Mucosa of descending colon (tissue), 3 donors: ENCODE results near the gene TP53I3. TPM values are rescaled to one million over a fixed set of nuclear protein-coding genes. Genes with fewer than 3 reads are reported as not detected.

Experiments used
- ATAC-seq: fragments of 200-7000 bp; cut with Tn5 transposase; one replicate; pipeline ENCODE4 v1.9.1; 2020; ENCODE audit warnings: mild to moderate bottlenecking, moderate library complexity
- DNase-seq, 3 donors: peaks; one replicate each; pipeline ENCODE4 v3.0.0-alpha.2; 2020
- H3K36me3 ChIP-seq: fragments of 200-600 bp; one replicate; pipeline ENCODE4 v1.8.0; 2021; ENCODE audit warnings: low read depth, mild to moderate bottlenecking
- H3K4me1 ChIP-seq: fragments of 200-600 bp; one replicate; pipeline ENCODE4 v1.8.0; 2021; ENCODE audit warnings: low read depth, mild to moderate bottlenecking
- H3K4me3 ChIP-seq: fragments of 200-600 bp; one replicate; pipeline ENCODE4 v1.8.0; 2021; ENCODE audit warnings: mild to moderate bottlenecking
- H3K9me3 ChIP-seq: fragments of 200-600 bp; one replicate; pipeline ENCODE4 v1.8.0; 2021; ENCODE audit warnings: mild to moderate bottlenecking
- intact Hi-C, 2 donors: fragments of 100-400 bp; cut with DNase I in 1 of 2; cut with micrococcal nuclease in 1 of 2; formaldehyde crosslinking; loops; one replicate each; pipeline versions ENCODE4 v1.11.0 to v1.11.1; 2022; cut with DNase I, micrococcal nuclease
- total RNA-seq, 3 donors: library from RNA; stranded (reverse); fragmentation: NEBNext Ultra II Directional in 2 of 3; extraction: Animal tissue kit (Norgen Biotek cat#: 25700) in 2 of 3; gene quantifications; one replicate each; pipeline versions ENCODE4 v1.2.1 to v1.2.4, GENCODE V29; 2021 to 2023
- TF ChIP-seq, protein P1 (sequence below): fragments of 200-600 bp; IDR thresholded peaks from one replicate; pipeline ENCODE4 v1.8.0; 2022; ENCODE audit warnings: antibody characterized with exemption, mild to moderate bottlenecking
- donor health status: DM: no; HTN: no; CAD: no; lungs with moderate emphysema.
- donor health status: DM: no; HTN: no; CAD: no.
- donor health status: DM: no; HTN: yes; CAD: no.

TP53I3 gene
- total RNA-seq, 3 donors from 2014 or later: 66.9 to 121 (median 96.7) TPM

DNA sequence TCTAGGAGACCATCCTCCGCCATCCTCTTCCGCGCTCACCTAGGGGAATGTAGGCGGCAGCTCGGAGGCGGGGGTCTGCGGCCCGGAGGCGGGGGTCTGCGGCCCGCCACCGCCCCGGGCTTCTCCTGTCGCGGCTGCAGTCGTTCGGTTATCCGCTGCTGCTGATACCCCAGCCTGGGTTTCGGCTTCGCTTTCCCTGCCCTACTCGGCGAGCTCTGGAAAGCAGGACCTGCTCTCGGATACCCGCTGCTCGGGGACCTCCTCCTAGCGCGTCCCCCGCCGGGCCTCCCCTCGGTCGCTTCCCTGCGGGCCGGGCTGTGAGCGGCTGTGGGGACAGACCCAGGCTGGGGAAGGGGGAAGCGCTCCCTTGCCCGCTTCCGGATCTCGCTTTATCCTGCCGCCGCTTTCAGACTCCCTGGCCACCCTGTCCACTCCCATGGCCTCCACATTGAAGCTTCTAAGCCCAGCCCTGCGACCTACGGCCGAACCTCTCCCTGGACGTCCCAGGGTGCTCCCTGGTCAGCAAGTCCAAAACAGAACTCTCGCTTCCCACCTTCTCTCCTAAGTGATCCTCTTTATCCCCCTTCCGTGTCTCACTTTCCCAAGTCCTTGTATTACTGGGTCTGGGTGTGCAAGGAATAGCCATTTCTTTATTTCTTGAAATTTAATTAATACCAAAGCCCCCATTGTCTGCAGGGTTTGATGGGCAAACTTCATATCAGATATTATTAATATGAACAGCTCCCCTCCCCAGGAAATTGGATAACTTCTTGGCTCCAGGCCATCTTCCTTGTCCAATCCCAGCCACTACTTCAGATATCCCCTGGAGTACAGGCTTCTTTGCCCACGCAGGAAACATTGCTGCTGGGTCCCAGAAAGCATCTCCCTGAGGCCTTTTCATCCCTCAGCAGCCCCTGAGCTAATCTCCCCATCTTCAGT is 34.3 kb downstream of the TP53I3 start:
- peak overlapping the region; percentile 17 for H3K4me3 ChIP-seq
- TF ChIP-seq, protein P1, sequence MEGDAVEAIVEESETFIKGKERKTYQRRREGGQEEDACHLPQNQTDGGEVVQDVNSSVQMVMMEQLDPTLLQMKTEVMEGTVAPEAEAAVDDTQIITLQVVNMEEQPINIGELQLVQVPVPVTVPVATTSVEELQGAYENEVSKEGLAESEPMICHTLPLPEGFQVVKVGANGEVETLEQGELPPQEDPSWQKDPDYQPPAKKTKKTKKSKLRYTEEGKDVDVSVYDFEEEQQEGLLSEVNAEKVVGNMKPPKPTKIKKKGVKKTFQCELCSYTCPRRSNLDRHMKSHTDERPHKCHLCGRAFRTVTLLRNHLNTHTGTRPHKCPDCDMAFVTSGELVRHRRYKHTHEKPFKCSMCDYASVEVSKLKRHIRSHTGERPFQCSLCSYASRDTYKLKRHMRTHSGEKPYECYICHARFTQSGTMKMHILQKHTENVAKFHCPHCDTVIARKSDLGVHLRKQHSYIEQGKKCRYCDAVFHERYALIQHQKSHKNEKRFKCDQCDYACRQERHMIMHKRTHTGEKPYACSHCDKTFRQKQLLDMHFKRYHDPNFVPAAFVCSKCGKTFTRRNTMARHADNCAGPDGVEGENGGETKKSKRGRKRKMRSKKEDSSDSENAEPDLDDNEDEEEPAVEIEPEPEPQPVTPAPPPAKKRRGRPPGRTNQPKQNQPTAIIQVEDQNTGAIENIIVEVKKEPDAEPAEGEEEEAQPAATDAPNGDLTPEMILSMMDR: no peak
- no peaks in the 10 kb centered on the region for H3K9me3 ChIP-seq
- intact Hi-C loops: no loop called here
- H3K4me1 ChIP-seq: peaks cover 6% of the 10 kb centered on the region
- ATAC-seq (no peak), DNase-seq (peak; percentile 23 to 58 (median 48))
- H3K36me3 ChIP-seq: no peaks in the 10 kb centered on the region

DNA sequence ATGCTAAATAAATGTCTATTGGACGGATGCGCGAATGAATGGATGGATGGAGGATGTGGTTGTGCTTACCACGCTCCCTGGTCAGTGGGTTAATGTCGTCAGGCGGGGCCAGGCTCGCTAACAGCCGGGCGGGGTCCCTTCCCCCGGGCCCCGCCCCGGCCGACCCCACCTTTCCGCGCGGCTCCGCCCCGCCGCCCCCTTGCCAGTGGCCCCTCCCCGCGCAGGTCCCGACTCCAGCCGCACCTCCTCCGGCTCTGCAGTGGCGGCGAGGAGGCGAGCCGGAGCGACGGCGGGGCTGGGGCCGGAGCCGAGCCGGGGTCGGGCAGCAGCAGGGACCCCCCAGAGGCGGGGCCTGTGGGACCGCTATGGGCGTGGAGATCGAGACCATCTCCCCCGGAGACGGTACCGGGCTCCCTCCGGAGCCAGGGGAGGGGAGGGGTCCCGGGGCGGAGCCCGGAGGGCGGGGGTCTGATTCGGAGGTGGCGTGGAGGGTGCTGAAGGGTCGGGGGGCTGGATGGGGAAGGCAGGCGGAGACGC is 35.1 kb downstream of the TP53I3 start, which contains the start of gene FKBP1B:
TSS of gene FKBP1B (plus strand) at position 257 of the 537 bp plus-strand sequence. CDS start at position 366, 109 bp downstream.
- Histone ChIP-seq H3K9me3 (no peaks in the 10 kb centered on the region), H3K4me3 (peak within 1 kb of the TSS; percentile 17), H3K4me1 (peaks cover 6% of the 10 kb centered on the region), H3K36me3 (no peaks in the 10 kb centered on the region)
- intact Hi-C loops: no loop called here
- ATAC-seq (peak; percentile 73), DNase-seq (peak; percentile 76 to 86 (median 80))
- TF ChIP-seq, protein P1: no peak

DNA sequence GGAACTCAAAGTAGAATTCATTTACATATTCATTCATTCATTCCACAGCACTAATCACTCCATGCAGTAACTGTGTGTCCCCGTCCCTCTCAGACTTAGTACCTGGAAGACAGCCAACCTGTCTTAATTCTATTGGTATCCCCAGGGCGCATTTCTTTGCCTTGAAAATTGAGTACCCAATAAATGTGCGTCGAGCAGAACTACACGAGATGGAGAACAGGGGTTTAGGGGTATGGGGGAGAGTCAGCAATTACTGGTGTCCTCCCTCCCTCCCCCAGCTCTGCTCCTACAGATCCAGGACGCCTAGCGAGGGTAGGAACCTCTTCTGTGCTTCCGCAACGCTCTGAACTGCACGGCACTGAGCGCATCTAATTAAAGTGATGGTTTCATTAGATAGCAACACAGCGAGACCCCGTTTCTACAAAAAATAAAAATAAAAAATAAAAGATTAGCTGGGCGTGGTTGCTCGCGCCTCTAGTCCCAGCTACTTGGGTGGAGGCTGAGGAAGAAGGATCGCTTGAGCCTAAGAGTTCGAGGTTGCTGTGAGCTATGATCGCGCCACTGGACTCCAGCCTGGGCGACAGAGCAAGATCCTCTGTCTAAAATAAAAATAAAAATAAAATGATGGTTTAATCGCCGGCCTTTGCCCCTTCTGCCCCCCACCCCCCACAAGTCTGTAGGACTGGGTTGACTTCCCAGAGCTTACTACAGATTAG is 35.7 kb downstream of the TP53I3 start:
- TF ChIP-seq, protein P1: no peak
- intact Hi-C loops: no loop called here
- DNase-seq (peak in 1 of 3 donors; percentile 5), ATAC-seq (no peak)
- no peaks in the 10 kb centered on the region for H3K36me3 ChIP-seq
- H3K9me3 ChIP-seq: no peaks in the 10 kb centered on the region
- no peak overlapping the region for H3K4me3 ChIP-seq
- H3K4me1 ChIP-seq: peaks cover 6% of the 10 kb centered on the region

DNA sequence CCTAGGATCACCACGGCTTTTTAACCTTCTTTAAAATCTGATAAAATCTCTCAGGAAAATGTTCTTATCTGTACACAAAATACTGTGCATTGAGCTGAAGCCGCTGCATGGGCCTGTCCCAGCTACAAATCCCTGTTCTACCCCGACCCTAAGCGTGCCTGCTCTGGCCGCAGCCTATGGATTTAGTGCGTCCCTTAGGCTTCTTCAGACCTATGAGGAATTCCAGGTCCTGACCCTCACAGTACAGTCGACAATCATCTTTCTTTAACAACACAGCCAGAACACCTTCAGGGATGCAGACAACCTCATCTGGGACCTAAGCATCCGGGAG is 37.0 kb downstream of the TP53I3 start:
- Histone ChIP-seq H3K4me1 (peaks cover 6% of the 10 kb centered on the region), H3K4me3 (no peak overlapping the region), H3K9me3 (no peaks in the 10 kb centered on the region), H3K36me3 (no peaks in the 10 kb centered on the region)
- DNase-seq (peak in 1 of 3 donors; percentile 36), ATAC-seq (no peak)
- TF ChIP-seq, protein P1: no peak
- intact Hi-C loops: no loop called here

DNA sequence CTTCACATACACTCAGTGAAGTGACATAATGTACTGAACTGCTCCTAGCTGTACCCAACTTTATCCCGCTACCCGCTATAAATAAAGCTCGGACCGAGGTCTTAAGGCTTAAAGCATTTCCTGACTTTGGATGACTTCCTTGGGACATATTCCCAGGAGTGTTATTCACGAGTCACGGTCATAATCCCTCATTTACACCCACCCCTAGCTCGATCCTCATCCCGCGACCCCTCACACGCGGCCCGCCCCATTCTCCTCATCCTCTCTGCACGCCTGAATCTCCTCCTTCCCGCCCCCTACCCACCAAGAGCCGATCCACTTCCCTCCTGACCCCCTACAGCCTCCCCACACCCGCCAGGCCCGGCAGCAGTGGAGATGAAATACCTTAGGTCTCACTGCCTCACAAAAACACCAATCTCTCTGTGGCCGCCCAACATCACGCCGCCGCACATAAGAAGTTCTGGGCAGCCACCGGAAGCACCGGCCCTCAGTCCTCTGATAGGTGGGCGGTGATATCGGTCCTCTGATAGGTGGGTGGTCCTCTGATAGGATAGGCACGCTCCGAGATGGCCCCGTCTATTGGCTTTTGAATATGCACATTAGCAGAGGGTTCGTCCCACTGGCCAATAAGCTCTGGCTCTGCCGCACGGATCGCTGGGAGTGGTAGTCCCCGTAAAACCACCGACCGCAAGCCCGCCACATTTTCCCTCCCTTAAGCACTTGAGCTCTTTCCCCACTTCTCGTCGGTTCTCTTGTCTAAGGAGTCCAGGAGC is 37.5 kb downstream of the TP53I3 start, which contains the start of gene WDCP:
TSS of gene WDCP (minus strand) at position 462 of the 773 bp plus-strand sequence. CDS start 7,897 bp downstream, outside the sequence.
- intact Hi-C loops: no loop called here
- peaks cover 6% of the 10 kb centered on the region for H3K4me1 ChIP-seq

More for the DNA sequence above, 37.5 kb downstream of the TP53I3 start, which contains the start of gene WDCP:
- no peaks in the 10 kb centered on the region for H3K36me3 ChIP-seq
- H3K4me3 ChIP-seq: peak within 1 kb of the TSS; percentile 29
- ATAC-seq: peak; percentile 99
- TF ChIP-seq, protein P1: no peak
- H3K9me3 ChIP-seq: no peaks in the 10 kb centered on the region
- peak; percentile 90 to 96 (median 96) for DNase-seq
